Upper lobe of left lung (tissue), 6 donors: ENCODE data around the gene PIBF1. TPM values are rescaled to one million over a fixed set of nuclear protein-coding genes. Genes with fewer than 3 reads are reported as not detected.
A peak's percentile ranks its signal among the peaks of the same experiment; 100 is the strongest.

Experiments
- ATAC-seq, 2 donors: fragments of 200-7000 bp; cut with Tn5 transposase; one replicate each; pipeline ENCODE4 v1.9.1; 2022; ENCODE audit warnings: mild to moderate bottlenecking in 2 of 2, moderate library complexity in 2 of 2; ENCODE audit not compliant: low FRiP score in 2 of 2
- DNase-seq, 2 donors: peaks; one replicate each; pipeline ENCODE4 v3.0.0-alpha.2; 2019 to 2020
- H3K27ac ChIP-seq, 4 donors: fragments of 200-600 bp; sonication (generic); one replicate each; pipeline ENCODE4 v1.5.1; 2016 to 2019
- H3K27me3 ChIP-seq, 4 donors: fragments of 200-600 bp; sonication (generic); one replicate each; pipeline ENCODE4 v1.5.1; 2017 to 2019
- H3K36me3 ChIP-seq, 4 donors: fragments of 200-600 bp; sonication (generic); one replicate each; pipeline ENCODE4 v1.5.1; 2016 to 2019
- H3K4me1 ChIP-seq, 4 donors: fragments of 200-600 bp; sonication (generic); one replicate each; pipeline ENCODE4 v1.5.1; 2018 to 2019
- H3K4me3 ChIP-seq, 4 donors: fragments of 200-600 bp; sonication (generic); one replicate each; pipeline ENCODE4 v1.5.1; 2017 to 2019; ENCODE audit warnings: mild to moderate bottlenecking in 2 of 4, moderate library complexity in 1 of 4
- H3K9me3 ChIP-seq, 4 donors: fragments of 200-600 bp; sonication (generic); one replicate each; pipeline ENCODE4 v1.5.1; 2018 to 2019
- EP300 ChIP-seq, 4 donors: sonication (generic); formaldehyde crosslinking; IDR thresholded peaks; one replicate each; pipeline ENCODE4 v1.5.1; 2017; ENCODE audit warnings: antibody characterized with exemption in 4 of 4, control low read depth in 2 of 4
- POLR2A ChIP-seq, 4 donors: fragments of 450-650 bp; IDR thresholded peaks; one replicate each; pipeline ENCODE4 v1.5.1; 2016 to 2017; ENCODE audit warnings: antibody characterized with exemption in 4 of 4, mild to moderate bottlenecking in 2 of 4
- POLR2AphosphoS5 ChIP-seq, 2 donors: sonication (generic); formaldehyde crosslinking; IDR thresholded peaks; one replicate each; pipeline ENCODE4 v1.5.1; 2017; ENCODE audit warnings: antibody characterized with exemption in 2 of 2
- WGBS, 2 donors: methylation state at CpG; one replicate each; pipeline ENCODE4 v1.1.5; 2017 to 2018; 5-methylcytosine and 5-hydroxymethylcytosine counted together
- total RNA-seq, 6 donors: library from RNA; depleted of rRNA in 4 of 6; stranded (reverse); fragments of >200 nt in 4 of 6; gene quantifications; one replicate each; pipeline versions ENCODE4 v1.1.0 to v1.2.1, GENCODE V29; 2016 to 2021
- TF ChIP-seq, protein P1 (sequence below), 6 experiments: fragments of 450-650 bp in 4 of 6; fragments of 200-600 bp in 2 of 6; sonication (generic) in 2 of 6; IDR thresholded peaks; one replicate each; pipeline ENCODE4 v1.5.1; 2016 to 2019; ENCODE audit warnings: antibody characterized with exemption in 6 of 6
- donor health status: DM: no; HTN: no; CAD: no; lungs with moderate emphysema.
- donor health status: DM: no; HTN: yes; CAD: no; lungs with severe emphysema.

The PIBF1 gene
- total RNA-seq, 6 donors from 2014 or later: 14.1 to 80.7 (median 21.4) TPM

DNA sequence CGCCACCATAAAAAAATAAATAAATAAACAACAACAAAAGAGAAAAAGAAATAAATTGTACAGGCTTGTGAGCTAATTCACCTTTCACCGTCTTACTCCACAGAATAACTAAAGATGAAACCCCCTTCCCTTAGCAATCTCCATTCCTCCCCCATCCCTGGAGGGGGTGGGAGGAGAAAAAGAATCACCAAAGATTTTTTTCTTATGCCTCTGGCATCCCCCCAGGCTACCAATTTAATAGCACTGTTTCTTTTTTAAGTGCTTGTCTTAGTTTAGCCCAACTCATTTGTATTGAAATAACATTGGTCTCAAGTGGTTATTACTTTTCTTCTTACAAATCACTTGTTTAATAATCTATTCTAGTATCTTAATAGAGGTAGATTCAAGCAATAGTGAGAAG is 253.0 kb downstream of the PIBF1 start:
- no peak for ATAC-seq
- no peaks in the 10 kb centered on the region for H3K27me3 ChIP-seq
- H3K36me3 ChIP-seq: no peaks in the 10 kb centered on the region
- no peaks in the 10 kb centered on the region for H3K9me3 ChIP-seq
- 90 to 91% methylated on average over 2 of the region's 2 CpGs for WGBS, 2 donors
- no peak overlapping the region for H3K27ac ChIP-seq
- H3K4me1 ChIP-seq: no peaks in the 10 kb centered on the region
- DNase-seq: no peak
- no peak for TF ChIP-seq POLR2A (IDR thresholded peaks at IDR 0.05)
- TF ChIP-seq POLR2AphosphoS5 (IDR thresholded peaks at IDR 0.05): no peak
- TF ChIP-seq EP300 (IDR thresholded peaks at IDR 0.05): no peak
- TF ChIP-seq, protein P1, sequence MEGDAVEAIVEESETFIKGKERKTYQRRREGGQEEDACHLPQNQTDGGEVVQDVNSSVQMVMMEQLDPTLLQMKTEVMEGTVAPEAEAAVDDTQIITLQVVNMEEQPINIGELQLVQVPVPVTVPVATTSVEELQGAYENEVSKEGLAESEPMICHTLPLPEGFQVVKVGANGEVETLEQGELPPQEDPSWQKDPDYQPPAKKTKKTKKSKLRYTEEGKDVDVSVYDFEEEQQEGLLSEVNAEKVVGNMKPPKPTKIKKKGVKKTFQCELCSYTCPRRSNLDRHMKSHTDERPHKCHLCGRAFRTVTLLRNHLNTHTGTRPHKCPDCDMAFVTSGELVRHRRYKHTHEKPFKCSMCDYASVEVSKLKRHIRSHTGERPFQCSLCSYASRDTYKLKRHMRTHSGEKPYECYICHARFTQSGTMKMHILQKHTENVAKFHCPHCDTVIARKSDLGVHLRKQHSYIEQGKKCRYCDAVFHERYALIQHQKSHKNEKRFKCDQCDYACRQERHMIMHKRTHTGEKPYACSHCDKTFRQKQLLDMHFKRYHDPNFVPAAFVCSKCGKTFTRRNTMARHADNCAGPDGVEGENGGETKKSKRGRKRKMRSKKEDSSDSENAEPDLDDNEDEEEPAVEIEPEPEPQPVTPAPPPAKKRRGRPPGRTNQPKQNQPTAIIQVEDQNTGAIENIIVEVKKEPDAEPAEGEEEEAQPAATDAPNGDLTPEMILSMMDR (IDR thresholded peaks at IDR 0.05): no peak
- H3K4me3 ChIP-seq: no peak overlapping the region

DNA sequence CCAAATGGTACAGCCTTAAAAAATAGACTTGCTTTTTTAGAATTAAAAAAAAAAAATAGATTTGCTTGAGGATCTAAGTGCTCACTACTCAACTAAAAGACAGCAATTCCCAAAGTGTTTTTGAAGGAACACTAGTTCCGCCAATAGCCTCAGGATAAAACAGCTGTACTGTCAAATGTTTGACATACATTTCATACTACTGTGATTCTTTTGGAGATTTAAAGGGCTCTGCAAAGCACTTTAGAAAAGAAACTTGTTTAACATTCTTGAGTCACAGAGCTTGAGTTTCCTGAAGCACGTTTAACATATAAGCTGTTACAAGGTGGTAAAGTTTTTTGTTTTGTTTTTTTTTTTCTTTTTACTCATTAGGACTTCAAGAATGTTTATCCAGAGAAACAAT is 253.7 kb downstream of the PIBF1 start:
- no peak for DNase-seq
- no peak for ATAC-seq
- Histone ChIP-seq H3K27ac (no peak overlapping the region), H3K9me3 (no peaks in the 10 kb centered on the region), H3K36me3 (no peaks in the 10 kb centered on the region), H3K27me3 (no peaks in the 10 kb centered on the region), H3K4me1 (no peaks in the 10 kb centered on the region), H3K4me3 (no peak overlapping the region)
- TF ChIP-seq, protein P1 (IDR thresholded peaks at IDR 0.05): no peak
- TF ChIP-seq POLR2AphosphoS5 (IDR thresholded peaks at IDR 0.05) (no peak), EP300 (IDR thresholded peaks at IDR 0.05) (no peak), POLR2A (IDR thresholded peaks at IDR 0.05) (no peak)
- WGBS, 2 donors: 48% methylated on average over 2 of the region's 2 CpGs

DNA sequence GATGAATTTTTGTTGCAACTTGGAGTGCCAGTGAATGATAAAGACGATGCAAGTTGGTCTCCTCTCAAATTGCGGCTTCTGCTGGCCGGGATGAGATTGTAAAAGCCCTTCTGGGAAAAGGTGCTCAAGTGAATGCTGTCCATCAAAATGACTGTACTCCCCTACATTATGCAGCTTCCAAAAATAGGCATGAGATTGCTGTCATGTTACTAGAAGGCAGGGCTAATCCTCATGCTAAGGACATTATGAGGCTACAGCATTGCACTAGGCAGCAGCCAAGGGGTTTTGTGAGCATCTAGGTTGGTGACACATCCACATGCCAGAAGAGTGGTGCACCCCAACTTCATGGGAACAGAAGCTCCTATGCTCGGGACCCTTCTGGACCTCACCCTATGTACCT is 254.6 kb downstream of the PIBF1 start:
- no peaks in the 10 kb centered on the region for H3K36me3 ChIP-seq
- H3K27ac ChIP-seq: no peak overlapping the region
- TF ChIP-seq, protein P1 (IDR thresholded peaks at IDR 0.05): no peak
- TF ChIP-seq POLR2AphosphoS5 (IDR thresholded peaks at IDR 0.05) (no peak), EP300 (IDR thresholded peaks at IDR 0.05) (no peak), POLR2A (IDR thresholded peaks at IDR 0.05) (no peak)
- ATAC-seq: peak in 1 of 2 donors; percentile 37
- no peak for DNase-seq
- H3K4me3 ChIP-seq: no peak overlapping the region
- H3K27me3 ChIP-seq: no peaks in the 10 kb centered on the region
- H3K9me3 ChIP-seq: no peaks in the 10 kb centered on the region
- 92 to 95% methylated on average over 4 of the region's 4 CpGs for WGBS, 2 donors
- H3K4me1 ChIP-seq: no peaks in the 10 kb centered on the region

DNA sequence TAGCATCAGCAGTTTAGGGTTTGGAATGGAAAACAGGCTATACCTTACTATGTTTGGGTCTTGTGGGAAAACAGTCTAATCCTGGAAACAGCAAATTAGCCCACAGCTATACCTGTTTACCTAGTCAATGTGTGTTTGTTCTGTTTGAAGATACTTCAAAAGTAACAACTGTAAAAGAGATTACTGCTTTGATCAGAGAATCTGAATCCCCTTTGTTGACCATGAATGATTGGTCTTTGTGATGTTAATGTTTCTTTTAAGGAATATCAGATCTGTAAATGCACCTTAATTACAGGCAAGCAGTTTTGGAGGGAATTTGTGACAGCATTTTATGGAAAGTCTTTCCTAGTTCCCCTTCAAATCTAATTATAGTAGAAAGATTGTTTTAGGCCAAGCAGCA is 256.1 kb downstream of the PIBF1 start:
- ATAC-seq (no peak), DNase-seq (no peak)
- Histone ChIP-seq H3K4me3 (no peak overlapping the region), H3K4me1 (no peaks in the 10 kb centered on the region), H3K27ac (no peak overlapping the region), H3K36me3 (no peaks in the 10 kb centered on the region), H3K9me3 (no peaks in the 10 kb centered on the region), H3K27me3 (no peaks in the 10 kb centered on the region)
- TF ChIP-seq EP300 (IDR thresholded peaks at IDR 0.05): no peak

DNA sequence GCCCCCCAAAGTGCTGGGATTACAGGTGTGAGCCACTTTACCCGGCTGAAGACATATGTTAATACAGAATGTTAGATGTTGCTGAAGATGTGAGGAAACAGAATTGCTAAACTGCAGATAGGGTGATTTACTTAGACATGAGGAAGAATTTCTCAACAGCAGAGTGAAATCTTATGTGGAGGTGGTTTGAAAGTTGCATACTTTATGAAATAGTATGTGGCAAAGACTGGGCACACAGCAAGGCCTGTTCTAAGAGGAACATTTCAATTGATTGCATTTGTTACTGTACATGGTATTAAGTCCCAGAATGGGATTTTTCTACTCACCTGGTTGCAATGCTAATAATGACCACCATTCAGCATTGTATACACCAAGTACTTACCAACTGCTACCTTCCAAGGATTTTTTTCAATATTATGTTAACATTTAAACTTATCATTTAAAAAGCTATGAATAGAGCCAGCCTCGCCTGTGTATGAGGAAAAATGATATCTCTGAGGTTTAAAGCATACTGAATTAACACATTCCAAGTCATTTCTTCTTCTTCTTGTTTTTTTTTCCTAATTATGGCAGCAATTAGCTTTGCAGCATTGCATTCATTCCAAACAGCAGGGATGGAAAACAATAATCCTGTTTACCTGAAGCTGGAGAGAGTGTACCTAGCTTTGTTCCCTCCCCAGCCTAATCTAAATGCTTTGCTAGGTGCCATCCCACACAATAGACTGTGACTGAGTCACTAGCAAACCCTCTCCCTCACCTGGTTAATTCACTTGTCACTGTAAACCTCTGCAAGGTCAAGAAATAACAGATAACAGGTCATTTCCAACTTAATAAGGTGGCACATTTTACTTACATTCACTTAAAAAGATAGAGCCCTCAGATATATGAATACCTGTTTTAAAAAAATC is 257.5 kb downstream of the PIBF1 start:
- Histone ChIP-seq H3K27ac (no peak overlapping the region), H3K9me3 (no peaks in the 10 kb centered on the region), H3K4me3 (no peak overlapping the region), H3K36me3 (no peaks in the 10 kb centered on the region), H3K27me3 (no peaks in the 10 kb centered on the region), H3K4me1 (no peaks in the 10 kb centered on the region)
- TF ChIP-seq EP300 (IDR thresholded peaks at IDR 0.05): no peak
- ATAC-seq (no peak), DNase-seq (no peak)
- 75 to 78% methylated on average over 2 of the region's 2 CpGs for WGBS, 2 donors

DNA sequence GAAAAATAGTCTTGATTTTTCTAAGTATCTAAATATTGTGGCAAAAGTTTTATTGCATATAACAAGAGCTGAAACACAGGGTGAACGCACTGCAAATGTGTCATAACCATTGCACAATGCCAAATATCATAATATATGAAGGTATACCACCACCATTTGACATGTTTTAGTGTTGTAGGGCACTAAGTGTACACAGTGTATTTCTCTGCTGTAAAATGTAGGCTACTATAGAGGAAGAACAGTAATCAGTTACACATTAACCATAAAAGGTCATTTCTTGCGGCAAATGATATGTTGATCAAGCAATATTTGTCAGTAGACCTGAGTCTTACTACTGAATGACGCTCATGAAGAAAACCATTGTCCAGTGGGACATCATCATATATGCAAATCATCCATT is 258.6 kb downstream of the PIBF1 start:
- Histone ChIP-seq H3K9me3 (no peaks in the 10 kb centered on the region), H3K4me1 (no peaks in the 10 kb centered on the region), H3K4me3 (no peak overlapping the region), H3K27ac (no peak overlapping the region), H3K27me3 (no peaks in the 10 kb centered on the region), H3K36me3 (no peaks in the 10 kb centered on the region)
- TF ChIP-seq POLR2AphosphoS5 (IDR thresholded peaks at IDR 0.05) (no peak), EP300 (IDR thresholded peaks at IDR 0.05) (no peak), POLR2A (IDR thresholded peaks at IDR 0.05) (no peak)
- TF ChIP-seq, protein P1 (IDR thresholded peaks at IDR 0.05): no peak
- ATAC-seq (no peak), DNase-seq (no peak)
- 84 to 88% methylated on average over 3 of the region's 3 CpGs for WGBS, 2 donors
